Muscle of back (tissue), 11 donors: Measurements from ENCODE around the gene ZMYND10. TPM values are rescaled to one million over a fixed set of nuclear protein-coding genes. Genes with fewer than 3 reads are reported as not detected.
A peak's percentile ranks its signal among the peaks of the same experiment; 100 is the strongest.
"Not testable (repeated sequence)": the region's sequence is repeated elsewhere in the genome, so short reads cannot be mapped to it uniquely, and the experiment has no call there.

Source experiments
- DNase-seq, 3 donors: peaks; one replicate each; pipeline versions ENCODE4 v3.0.0 to v3.0.0-alpha.2; 2013
- polyA plus RNA-seq, 10 donors: library from polyadenylated mRNA; unstranded; fragments of 120-200 nt; gene quantifications; one replicate each; pipeline ENCODE4 v1.2.1, GENCODE V29; 2013; ENCODE audit not compliant: insufficient read length in 10 of 10

The ZMYND10 gene
- polyA plus RNA-seq, 10 donors, result 0.60 to 1.7 (median 0.93) TPM

GRCh38 chr3:50325497-50326181 lies 19.9 kb downstream of the ZMYND10 start:
- no peak for DNase-seq

DNA sequence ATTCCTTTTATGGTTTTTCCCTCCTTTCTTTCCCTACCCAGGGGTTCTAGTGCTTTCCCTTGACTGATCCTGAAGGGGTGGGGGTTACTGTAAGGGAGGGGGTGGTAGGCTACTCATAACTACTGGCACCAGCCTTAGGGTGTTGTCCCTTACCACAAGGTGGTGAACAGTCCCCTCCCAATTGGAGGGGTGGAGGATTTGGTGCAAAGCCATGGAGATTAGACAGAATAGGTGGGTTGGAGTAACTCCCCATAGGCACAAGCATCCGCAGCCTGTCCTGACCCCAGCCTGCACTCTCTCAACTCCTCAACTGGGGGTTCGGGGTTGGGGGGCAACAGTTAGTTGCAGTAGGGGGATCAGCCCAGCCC lies 20.4 kb downstream of the ZMYND10 start:
- no peak for DNase-seq

DNA sequence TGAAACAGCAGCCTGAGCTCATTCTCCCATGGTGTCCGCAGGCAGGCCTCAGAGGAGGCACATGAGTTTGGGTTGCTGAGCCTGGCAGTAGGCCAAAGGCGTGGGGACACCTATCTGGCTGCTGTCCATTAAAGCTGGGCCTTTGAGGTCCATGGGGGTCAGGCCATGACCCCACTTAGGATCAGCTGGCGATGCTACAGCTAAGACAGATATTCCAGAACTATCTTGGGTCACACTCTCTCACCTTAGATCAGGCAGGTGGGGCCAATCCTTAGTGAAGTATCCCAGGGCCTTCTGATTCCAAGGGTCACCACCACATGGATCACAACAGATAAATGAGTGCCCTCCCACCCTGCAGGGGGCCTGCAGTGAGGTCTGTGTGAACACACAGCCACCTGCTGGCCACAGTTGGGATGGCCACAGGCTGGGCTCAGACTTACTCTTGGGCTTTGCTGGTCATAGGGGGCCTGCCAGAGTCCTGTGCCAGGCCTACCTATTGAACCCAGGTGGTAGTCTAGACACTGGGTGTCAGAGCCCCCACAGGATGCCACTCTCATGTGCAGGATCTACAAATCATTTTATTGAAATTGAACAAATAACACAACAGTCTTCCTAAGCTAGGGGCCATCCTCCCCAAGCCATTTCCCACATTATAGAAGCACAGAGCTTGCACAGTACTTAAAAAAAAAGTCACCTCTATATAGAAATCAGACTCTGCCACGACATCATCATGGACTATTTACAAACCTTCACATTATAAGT lies 21.0 kb downstream of the ZMYND10 start:
- DNase-seq, result peak in 2 of 3 donors; percentile 66 to 81

GRCh38 chr3:50323614-50324199 lies 21.8 kb downstream of the ZMYND10 start:
- peak in 1 of 3 donors; percentile 55 for DNase-seq

- DNase-seq, result peak in 1 of 3 donors; percentile 64
Measured at GRCh38 chr3:50323092-50323600, 22.4 kb downstream of the ZMYND10 start.

DNA sequence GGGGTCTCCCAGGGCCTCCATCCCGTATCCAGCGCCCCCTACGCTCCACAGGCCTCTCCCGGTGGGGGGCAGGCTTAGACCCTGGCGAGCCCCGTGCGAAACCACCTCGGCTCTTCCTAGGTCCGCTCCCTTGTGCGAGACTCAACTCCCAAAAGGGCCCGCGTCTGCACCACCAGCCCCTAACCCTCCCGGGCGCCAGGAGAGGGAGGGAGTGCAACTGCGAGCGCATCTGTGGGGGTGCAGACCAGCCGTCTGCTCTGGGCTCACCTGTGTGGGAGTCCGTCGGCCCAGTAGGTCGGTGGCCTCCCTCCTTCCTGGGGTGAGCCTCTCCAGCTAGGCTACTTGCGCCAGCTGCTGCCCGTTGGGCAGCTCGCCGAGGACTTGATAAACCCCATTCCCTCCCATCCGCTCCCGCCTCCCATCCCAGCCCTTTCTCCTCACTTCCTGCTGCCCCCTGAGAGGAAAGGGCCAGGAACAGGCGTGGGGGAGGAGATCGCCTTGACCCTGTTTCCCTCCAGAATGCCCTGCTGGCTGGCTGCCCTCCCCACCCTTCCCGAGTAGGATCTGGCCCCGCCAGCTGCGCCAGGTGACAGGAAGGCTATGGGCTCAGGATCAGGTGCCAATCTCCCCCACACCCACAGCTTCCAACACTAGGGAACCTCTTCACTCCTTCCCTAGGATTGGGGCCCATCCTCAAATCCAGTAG lies 23.0 kb downstream of the ZMYND10 start, which contains the start of gene HYAL2:
Gene HYAL2, minus strand, starts transcription at position 360 of the 706 bp plus-strand sequence. CDS start 2,256 bp downstream, outside the sequence.
- DNase-seq, result peak in 1 of 3 donors; percentile 59

GRCh38 chr3:50322115-50322385 lies 23.5 kb downstream of the ZMYND10 start:
- no peak for DNase-seq

GRCh38 chr3:50321336-50322114 lies 24.0 kb downstream of the ZMYND10 start:
- DNase-seq, result peak; percentile 90 to 97 (median 91)

DNA sequence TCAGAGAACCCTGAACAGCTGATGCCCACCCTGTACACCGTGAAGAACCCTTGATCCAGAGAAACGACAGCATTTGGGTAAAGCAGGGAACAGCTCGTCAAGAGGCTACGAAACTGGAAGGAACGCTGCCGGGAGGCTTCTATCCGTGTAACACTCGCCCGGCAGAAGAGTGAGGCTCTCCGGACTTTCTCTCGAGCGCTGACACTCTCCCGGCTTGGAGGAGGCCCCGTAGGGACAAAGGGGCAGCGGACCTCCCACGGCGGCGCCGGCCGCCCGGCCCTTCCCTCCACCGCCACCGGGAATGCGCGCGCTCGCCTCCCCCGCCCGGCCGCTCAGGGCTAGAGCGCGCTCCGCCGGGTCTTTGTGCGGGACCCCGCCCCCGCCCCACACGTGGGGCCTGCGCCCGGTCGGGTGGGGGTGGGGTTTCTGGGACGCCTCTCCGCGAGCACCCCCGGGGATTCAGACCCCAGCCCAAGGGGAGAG lies 24.6 kb downstream of the ZMYND10 start:
- DNase-seq, result peak; percentile 77 to 95 (median 89)

GRCh38 chr3:50319894-50320625 lies 25.5 kb downstream of the ZMYND10 start:
- DNase-seq, result no peak

- no peak for DNase-seq
Measured at GRCh38 chr3:50319181-50319893, 26.2 kb downstream of the ZMYND10 start.

DNA sequence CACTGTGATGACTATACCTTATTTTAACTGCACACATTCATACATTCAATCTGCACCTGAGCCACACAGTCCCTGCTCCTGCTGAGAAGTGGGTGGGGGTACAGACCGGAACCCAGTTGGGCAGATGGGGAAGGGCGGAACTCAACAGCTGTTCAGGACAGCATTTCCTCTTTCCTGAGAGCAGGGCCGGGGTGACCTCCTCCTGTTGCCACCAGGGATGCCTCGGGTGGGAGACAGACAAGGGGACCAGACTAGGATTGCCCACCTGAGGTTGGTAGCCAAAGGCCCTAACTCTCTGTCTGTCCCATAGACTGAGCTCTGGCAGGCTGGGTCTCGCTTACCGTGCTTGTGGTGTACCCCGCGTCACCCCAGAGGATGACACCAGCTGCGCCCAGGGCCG lies 26.9 kb downstream of the ZMYND10 start:
- DNase-seq, result no peak

GRCh38 chr3:50318163-50318562 lies 27.4 kb downstream of the ZMYND10 start:
- DNase-seq, result no peak

GRCh38 chr3:50317300-50317699 lies 28.2 kb downstream of the ZMYND10 start:
- no peak for DNase-seq

GRCh38 chr3:50316657-50317242 lies 28.8 kb downstream of the ZMYND10 start:
- DNase-seq, result no peak

- DNase-seq, result no peak
Measured at GRCh38 chr3:50314816-50315215, 30.7 kb downstream of the ZMYND10 start.

DNA sequence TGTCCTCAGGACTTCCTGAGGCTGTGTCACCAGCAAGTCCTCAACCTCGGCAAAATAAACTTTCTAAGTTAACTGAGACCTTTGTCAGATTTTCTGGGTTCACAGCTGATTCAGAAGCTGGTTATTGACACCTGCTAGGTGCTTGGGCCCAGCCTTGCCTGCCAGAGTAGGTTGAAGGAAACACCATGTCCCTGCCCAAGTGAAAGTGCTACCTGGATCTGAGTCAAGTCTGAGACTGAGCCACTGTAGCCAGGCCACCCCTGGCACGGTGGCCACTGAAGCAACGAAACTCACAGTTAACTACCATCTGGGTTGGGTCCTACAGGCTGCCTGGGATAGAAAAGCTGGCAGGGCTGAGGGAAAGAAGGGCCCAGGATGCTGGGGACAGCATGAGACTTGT lies 31.2 kb downstream of the ZMYND10 start:
- DNase-seq, result no peak

DNA sequence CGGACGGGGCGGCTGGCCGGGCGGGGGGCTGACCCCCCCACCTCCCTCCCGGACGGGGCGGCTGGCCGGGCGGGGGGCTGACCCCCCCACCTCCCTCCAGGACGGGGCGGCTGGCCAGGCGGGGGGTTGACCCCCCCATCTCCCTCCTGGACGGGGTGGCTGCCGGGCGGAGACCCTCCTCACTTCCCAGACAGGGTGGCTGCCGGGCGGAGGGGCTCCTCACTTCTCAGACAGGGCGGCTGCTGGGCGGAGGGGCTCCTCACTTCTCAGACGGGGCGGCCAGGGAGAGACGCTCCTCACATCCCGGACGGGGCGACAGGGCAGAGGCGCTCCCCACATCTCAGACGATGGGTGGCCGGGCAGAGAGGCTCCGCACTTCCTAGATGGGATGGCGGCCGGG lies 33.5 kb downstream of the ZMYND10 start:
- DNase-seq, result not testable (repeated sequence)

GRCh38 chr3:50304601-50305000 lies 40.9 kb downstream of the ZMYND10 start:
- no peak for DNase-seq
